Activated CD8-positive, alpha-beta memory T cell treated with anti-CD3 and anti-CD28 coated beads, Interleukin-2, amount 10 ng/mL, durations not matched to agents 7 days and 5 days (primary cell): ENCODE results near the gene CTF1. TPM values are rescaled to one million over a fixed set of nuclear protein-coding genes. Genes with fewer than 3 reads are reported as not detected.

ENCODE experiments used
- ATAC-seq: fragments of 150-1000 bp; cut with Tn5 transposase; one replicate; pipeline ENCODE4 v1.10.0; 2021; ENCODE audit warnings: moderate library complexity
- CTCF ChIA-PET: fragments of 350-600 bp; sonication (Branson Sonifier 250); formaldehyde crosslinking; loops from one replicate; lab custom pipeline; 2021; ENCODE audit warnings: antibody characterized with exemption; lab: Charles Lee
- DNase-seq: peaks from one replicate; pipeline ENCODE4 v3.0.0-alpha.2; 2020
- H3K27ac Mint-ChIP-seq: one replicate; pipeline ENCODE4 v1.8.0; 2021; ENCODE audit warnings: mild to moderate bottlenecking, mixed read lengths
- H3K27me3 Mint-ChIP-seq: one replicate; pipeline ENCODE4 v1.8.0; 2021; ENCODE audit warnings: mixed read lengths
- H3K36me3 Mint-ChIP-seq: one replicate; pipeline ENCODE4 v1.8.0; 2021; ENCODE audit warnings: mild to moderate bottlenecking, mixed read lengths
- H3K4me1 Mint-ChIP-seq: one replicate; pipeline ENCODE4 v1.8.0; 2021; ENCODE audit warnings: mixed read lengths
- H3K4me3 Mint-ChIP-seq: one replicate; pipeline ENCODE4 v1.8.0; 2021; ENCODE audit warnings: mild to moderate bottlenecking, moderate library complexity, mixed read lengths
- H3K9me3 Mint-ChIP-seq: one replicate; pipeline ENCODE4 v1.8.0; 2022; ENCODE audit warnings: low read depth, mixed read lengths
- total RNA-seq, 2 experiments: library from RNA; stranded (reverse); gene quantifications; one replicate each; pipeline ENCODE4 v1.2.3, GENCODE V29; 2021

The CTF1 gene
- total RNA-seq, 2 experiments from 2014 or later: 0.35 to 0.47 TPM

- Mint-ChIP-seq H3K4me3 (peak overlapping the region; percentile 85), H3K9me3 (no peaks in the 10 kb centered on the region), H3K4me1 (peaks cover 41% of the 10 kb centered on the region), H3K36me3 (peaks cover 15% of the 10 kb centered on the region), H3K27me3 (no peaks in the 10 kb centered on the region), H3K27ac (peak overlapping the region; percentile 30)
- CTCF ChIA-PET: interaction anchor here (1.0 to 4.3 kb wide), 4 partner anchors 9 to 47 kb away, joined by 3 to 24 read pairs (median 4); no protein-coding TSS in a partner anchor
- DNase-seq: peak; percentile 42
- no peak for ATAC-seq
These were observed 3.6 kb upstream of the CTF1 start for GRCh38 chr16:30892670-30893416.

DNA sequence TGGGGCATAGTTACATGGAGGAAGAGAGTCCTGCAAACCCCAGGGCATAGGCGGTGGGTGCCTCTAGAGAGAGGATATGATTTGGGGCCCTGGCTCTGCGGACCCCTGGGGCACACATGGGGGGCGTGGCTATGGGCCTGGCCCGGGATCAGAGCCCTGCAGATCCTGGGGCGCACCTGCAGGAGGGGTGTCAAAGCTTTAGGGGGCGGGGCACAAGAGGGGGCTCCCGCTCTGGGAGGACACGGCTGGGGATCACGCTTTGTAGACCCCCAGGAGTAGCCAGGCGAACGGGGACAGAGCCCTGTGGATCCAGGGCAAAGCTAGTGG, 3.0 kb upstream of the CTF1 start:
- Mint-ChIP-seq H3K4me1 (peaks cover 41% of the 10 kb centered on the region), H3K4me3 (peak overlapping the region; percentile 85), H3K9me3 (no peaks in the 10 kb centered on the region), H3K27ac (peak overlapping the region; percentile 30), H3K36me3 (peaks cover 15% of the 10 kb centered on the region), H3K27me3 (no peaks in the 10 kb centered on the region)
- DNase-seq: peak; percentile 56
- CTCF ChIA-PET: interaction anchor here (1.0 to 4.3 kb wide), 4 partner anchors 8 to 48 kb away, joined by 3 to 24 read pairs (median 4); no protein-coding TSS in a partner anchor
- ATAC-seq: peak; percentile 31

DNA sequence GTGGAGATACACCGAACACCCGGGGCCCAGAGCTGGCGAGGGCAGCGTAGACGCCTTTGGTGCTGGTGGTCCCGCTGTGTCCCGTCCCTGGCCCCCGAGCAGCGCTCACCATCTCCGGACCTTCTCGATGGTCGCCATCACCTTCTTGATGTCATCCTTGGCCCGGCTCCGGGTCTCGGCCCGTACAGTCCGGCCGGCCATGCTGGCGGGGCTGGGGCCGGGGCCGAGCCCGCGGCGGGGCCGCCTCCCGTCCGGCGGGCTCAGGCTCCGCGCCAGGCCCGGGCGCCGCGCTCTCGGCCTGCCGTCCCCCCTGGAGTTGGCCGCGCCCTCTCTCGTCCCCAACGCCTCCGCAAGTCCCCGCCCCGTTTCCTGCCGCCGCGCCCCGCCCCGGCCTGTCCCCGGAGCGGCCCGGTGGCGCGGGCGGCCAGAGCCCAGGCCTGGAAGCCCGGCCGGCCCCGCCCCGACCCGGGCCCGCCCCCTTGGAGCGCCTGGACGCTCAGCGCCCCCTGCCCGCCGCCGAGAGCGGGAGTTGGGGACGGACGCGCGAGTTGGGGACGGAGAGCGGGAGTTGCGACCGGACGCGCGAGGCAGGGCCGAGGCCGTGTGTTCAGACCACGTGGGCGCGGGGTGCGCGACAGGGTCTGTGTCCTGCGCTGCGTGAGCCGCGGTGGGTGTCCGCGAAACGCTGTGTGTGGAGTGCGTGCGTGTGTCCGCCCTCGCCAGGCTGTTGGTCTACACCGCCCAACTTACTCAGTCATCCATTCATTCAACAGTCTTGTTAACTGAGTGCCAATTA, 2.5 kb upstream of the CTF1 start, which contains the start of gene BCL7C:
BCL7C (minus strand) TSS at position 334 of the 796 bp plus-strand sequence; CDS start at position 201, 133 bp downstream.
- H3K27ac Mint-ChIP-seq: peak within 1 kb of the TSS; percentile 75
- H3K36me3 Mint-ChIP-seq: peaks cover 11% of the 10 kb centered on the region
- no peaks in the 10 kb centered on the region for H3K27me3 Mint-ChIP-seq
- CTCF ChIA-PET: interaction anchor here (1.3 to 4.3 kb wide), 3 partner anchors 8 to 48 kb away, joined by 3 to 24 read pairs (median 4); no protein-coding TSS in a partner anchor
- ATAC-seq: peak; percentile 91
- H3K9me3 Mint-ChIP-seq: no peaks in the 10 kb centered on the region
- peak within 1 kb of the TSS; percentile 85 for H3K4me3 Mint-ChIP-seq
- H3K4me1 Mint-ChIP-seq: peaks cover 41% of the 10 kb centered on the region
- peak; percentile 90 for DNase-seq

- H3K9me3 Mint-ChIP-seq: no peaks in the 10 kb centered on the region
- H3K27me3 Mint-ChIP-seq: no peaks in the 10 kb centered on the region
- peak overlapping the region; percentile 85 for H3K4me3 Mint-ChIP-seq
- CTCF ChIA-PET: no interaction called here
- ATAC-seq (no peak), DNase-seq (no peak)
- peaks cover 7% of the 10 kb centered on the region for H3K36me3 Mint-ChIP-seq
- peak overlapping the region; percentile 75 for H3K27ac Mint-ChIP-seq
- peaks cover 40% of the 10 kb centered on the region for H3K4me1 Mint-ChIP-seq
These were observed 1.7 kb upstream of the CTF1 start for GRCh38 chr16:30894540-30895368.

- Mint-ChIP-seq H3K4me1 (peaks cover 44% of the 10 kb centered on the region), H3K9me3 (no peaks in the 10 kb centered on the region), H3K36me3 (peaks cover 6% of the 10 kb centered on the region), H3K27ac (no peak overlapping the region), H3K27me3 (no peaks in the 10 kb centered on the region), H3K4me3 (no peak overlapping the region)
- no peak for DNase-seq
- ATAC-seq: no peak
- CTCF ChIA-PET: interaction anchor here (0.6 kb wide), 1 partner anchor 22 kb away, joined by 3 read pairs; no protein-coding TSS in a partner anchor
These were observed 670 bp upstream of the CTF1 start for GRCh38 chr16:30895627-30896260.

DNA sequence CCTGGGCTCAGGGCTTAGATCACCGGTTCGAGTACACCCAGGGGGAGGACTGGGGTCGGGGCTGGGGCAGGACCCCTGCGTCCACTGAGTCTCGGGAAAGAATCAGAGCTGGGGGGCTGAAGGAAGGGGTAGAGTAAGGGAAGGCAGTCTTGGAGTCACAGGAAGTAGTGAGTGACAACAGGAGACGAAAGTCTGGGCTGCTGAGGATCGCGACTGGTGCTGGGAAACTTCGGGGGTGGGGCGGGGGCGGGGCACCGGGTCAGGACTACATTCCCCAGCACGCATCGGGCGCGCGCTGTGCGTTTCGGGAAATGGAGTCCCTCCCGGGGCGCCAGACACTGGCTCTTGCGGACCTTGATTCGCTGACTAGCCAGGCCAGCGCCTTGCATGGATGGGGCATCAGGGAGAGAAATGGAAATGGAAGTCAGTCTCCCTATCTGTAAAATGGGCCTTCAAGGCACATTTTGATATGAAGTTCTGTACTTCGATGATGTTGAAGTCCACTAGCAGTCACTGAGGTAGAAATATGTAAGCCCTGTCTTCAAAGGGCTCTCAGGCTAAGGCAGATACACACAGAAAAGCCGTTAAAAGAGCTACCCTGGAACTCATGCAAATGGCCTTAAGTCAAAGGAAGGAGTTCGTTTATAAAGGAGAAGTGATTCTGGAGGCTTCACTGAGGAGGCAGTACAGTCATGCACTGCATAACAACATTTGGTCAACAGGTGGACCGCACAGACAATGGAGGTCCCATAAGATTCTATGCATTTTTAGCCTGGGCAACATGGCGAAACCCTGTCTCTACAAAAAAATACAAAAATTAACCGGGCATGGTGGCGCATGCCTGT, 697 bp downstream of the CTF1 start:
- Mint-ChIP-seq H3K9me3 (no peaks in the 10 kb centered on the region), H3K27me3 (no peaks in the 10 kb centered on the region), H3K4me1 (peaks cover 51% of the 10 kb centered on the region), H3K4me3 (peak overlapping the region; percentile 55), H3K36me3 (peaks cover 2% of the 10 kb centered on the region), H3K27ac (peak overlapping the region; percentile 78)
- CTCF ChIA-PET: interaction anchor here (0.8 to 1.1 kb wide), 4 partner anchors 20 to 82 kb away, joined by 3 to 5 read pairs (median 4); no protein-coding TSS in a partner anchor
- ATAC-seq: peak; percentile 48
- peak; percentile 87 for DNase-seq

DNA sequence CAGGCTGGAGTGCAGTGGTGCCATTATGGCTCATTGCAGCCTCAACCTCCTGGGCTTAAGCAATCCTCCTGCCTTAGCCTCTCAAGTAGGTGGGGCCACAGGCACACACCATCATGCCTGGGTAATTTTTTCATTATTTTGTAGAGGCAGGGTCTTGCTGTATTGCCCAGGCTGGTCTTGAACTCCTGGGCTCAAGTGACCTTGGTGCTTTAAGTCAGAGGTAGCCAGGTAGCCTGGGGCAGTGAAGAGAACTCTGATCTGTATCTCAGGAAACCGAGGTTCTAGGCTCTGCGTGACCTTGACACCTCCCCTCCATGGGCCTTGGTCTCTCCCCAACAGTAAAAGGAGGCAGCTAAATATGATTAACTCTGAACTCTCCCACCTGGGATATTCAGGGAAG, 3.4 kb downstream of the CTF1 start:
- CTCF ChIA-PET: interaction anchor here (3.9 to 5.6 kb wide), 2 partner anchors 24 to 55 kb away, joined by 53 to 133 read pairs; no protein-coding TSS in a partner anchor
- Mint-ChIP-seq H3K4me3 (no peak overlapping the region), H3K36me3 (peaks cover 3% of the 10 kb centered on the region), H3K27me3 (no peaks in the 10 kb centered on the region), H3K9me3 (peaks cover 2% of the 10 kb centered on the region), H3K4me1 (peaks cover 51% of the 10 kb centered on the region), H3K27ac (no peak overlapping the region)
- ATAC-seq: no peak
- DNase-seq: no peak

DNA sequence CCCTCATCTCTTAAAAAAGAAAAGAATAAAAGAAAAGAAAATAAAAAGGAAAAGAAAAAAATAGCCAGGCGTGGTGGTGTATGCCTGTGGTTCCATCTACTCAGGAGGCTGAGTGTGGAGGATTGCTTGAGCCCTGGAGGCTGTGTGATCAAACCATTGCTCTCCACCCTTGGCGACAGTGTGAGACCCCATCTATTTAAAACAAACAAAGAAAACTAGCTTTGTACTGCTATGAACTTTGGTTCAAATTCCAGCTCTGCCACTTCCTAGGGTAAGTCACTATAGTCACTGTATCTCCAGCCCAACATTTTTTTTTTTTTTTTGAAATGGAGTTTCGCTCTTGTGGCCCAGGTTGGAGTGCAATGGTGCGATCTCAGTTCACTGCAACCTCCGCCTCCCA, 4.2 kb downstream of the CTF1 start:
- Mint-ChIP-seq H3K4me1 (peaks cover 46% of the 10 kb centered on the region), H3K4me3 (no peak overlapping the region), H3K9me3 (peaks cover 2% of the 10 kb centered on the region), H3K27ac (no peak overlapping the region), H3K27me3 (no peaks in the 10 kb centered on the region), H3K36me3 (peaks cover 3% of the 10 kb centered on the region)
- DNase-seq (no peak), ATAC-seq (no peak)
- CTCF ChIA-PET: interaction anchor here (1.0 to 5.6 kb wide), 10 partner anchors 9 to 86 kb away, joined by 3 to 133 read pairs (median 18); partner anchors contain the start of gene BCL7C

DNA sequence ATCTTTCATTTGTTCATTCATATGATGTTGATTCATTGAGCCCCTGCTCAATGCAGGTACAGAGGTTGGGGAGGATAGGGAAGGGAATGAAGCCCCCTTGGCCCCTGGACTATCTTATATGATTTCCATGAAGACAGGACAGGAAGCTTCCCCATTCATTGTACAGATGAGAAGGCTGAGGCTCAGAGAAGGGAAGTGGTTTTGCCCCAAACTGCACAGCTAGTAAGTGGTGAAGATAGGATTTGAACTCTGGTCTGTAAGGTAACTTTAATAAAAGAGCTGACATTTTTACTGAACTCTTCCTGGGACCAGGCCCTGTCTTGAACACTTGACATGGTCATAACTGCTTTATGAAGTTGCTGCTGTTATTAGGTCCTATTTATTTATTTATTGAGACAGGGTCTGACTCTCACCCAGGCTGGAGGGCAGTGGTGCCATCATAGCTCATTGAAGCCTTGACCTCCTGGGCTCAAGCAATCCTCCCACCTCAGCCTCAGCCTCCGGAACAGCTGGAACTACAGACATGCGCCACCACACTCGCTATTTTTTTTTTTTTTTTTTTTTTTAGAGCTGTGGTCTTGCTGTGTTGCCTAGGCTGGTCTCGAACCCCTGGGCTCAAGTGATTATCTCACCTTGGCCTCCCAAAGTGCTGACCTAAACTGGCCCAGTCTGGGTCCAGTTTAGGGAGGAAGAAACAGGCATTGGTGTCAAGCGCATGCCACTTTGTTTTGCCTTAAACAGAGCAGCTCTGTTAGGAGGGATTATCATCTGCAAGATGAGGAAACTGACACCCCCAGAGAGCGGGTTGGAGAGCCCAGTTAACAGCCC, 5.0 kb downstream of the CTF1 start:
- peak overlapping the region; percentile 69 for H3K4me3 Mint-ChIP-seq
- H3K36me3 Mint-ChIP-seq: peaks cover 3% of the 10 kb centered on the region
- CTCF ChIA-PET: interaction anchor here (0.7 to 5.6 kb wide), 22 partner anchors 9 to 164 kb away, joined by 3 to 133 read pairs (median 5); partner anchors contain the start of gene BCL7C
- no peak for ATAC-seq
- H3K27me3 Mint-ChIP-seq: no peaks in the 10 kb centered on the region
- peak; percentile 54 for DNase-seq
- peaks cover 2% of the 10 kb centered on the region for H3K9me3 Mint-ChIP-seq
- H3K4me1 Mint-ChIP-seq: peaks cover 40% of the 10 kb centered on the region
- H3K27ac Mint-ChIP-seq: peak overlapping the region; percentile 81

DNA sequence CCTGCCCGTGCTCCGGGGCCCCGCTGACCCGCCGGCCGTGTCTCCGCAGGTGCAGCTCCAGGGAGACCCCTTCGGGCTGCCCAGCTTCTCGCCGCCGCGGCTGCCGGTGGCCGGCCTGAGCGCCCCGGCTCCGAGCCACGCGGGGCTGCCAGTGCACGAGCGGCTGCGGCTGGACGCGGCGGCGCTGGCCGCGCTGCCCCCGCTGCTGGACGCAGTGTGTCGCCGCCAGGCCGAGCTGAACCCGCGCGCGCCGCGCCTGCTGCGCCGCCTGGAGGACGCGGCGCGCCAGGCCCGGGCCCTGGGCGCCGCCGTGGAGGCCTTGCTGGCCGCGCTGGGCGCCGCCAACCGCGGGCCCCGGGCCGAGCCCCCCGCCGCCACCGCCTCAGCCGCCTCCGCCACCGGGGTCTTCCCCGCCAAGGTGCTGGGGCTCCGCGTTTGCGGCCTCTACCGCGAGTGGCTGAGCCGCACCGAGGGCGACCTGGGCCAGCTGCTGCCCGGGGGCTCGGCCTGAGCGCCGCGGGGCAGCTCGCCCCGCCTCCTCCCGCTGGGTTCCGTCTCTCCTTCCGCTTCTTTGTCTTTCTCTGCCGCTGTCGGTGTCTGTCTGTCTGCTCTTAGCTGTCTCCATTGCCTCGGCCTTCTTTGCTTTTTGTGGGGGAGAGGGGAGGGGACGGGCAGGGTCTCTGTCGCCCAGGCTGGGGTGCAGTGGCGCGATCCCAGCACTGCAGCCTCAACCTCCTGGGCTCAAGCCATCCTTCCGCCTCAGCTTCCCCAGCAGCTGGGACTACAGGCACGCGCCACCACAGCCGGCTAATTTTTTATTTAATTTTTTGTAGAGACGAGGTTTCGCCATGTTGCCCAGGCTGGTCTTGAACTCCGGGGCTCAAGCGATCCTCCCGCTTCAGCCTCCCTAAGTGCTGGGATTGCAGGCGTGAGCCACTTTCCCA, 5.9 kb downstream of the CTF1 start:
- ATAC-seq: peak; percentile 88
- Mint-ChIP-seq H3K9me3 (peaks cover 2% of the 10 kb centered on the region), H3K36me3 (peaks cover 3% of the 10 kb centered on the region), H3K27ac (peak overlapping the region; percentile 99), H3K27me3 (no peaks in the 10 kb centered on the region), H3K4me1 (peaks cover 34% of the 10 kb centered on the region), H3K4me3 (peak overlapping the region; percentile 81)
- DNase-seq: peak; percentile 66
- CTCF ChIA-PET: interaction anchor here (0.7 to 5.6 kb wide), 21 partner anchors 10 to 165 kb away, joined by 3 to 133 read pairs (median 5); partner anchors contain the start of gene BCL7C
